ENCODE results near the gene INSR. TPM values are rescaled to one million over a fixed set of nuclear protein-coding genes. Genes with fewer than 3 reads are reported as not detected.
"Not testable (repeated sequence)": the region's sequence is repeated elsewhere in the genome, so short reads cannot be mapped to it uniquely, and the experiment has no call there.

INSR gene
- total RNA-seq, 3 donors from 2014 or later (not counting 1 experiment from before 2014, with no cell fraction given): 0.50 to 4.9 (median 2.0) TPM

DNA sequence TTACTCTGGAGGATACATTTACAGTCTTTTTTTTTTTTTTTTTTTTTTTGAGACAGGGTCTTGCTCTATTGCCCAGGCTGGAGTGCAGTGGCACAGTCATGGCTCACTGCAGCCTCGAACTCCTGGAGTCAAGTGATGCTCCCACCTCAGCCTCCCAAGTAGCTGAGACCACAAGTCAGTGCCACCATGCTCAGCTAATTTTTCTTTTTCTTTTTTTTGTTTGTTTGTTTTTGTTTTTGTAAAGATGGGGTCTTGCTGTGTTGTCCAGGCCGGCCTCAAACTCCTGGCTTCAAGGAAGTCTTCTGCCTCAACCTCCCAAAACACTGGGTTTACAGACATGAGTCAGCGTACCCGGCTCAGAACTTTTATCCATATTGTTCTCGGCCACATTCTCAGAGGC lies 64.5 kb downstream of the INSR start:
- no peaks in the 10 kb centered on the region for H3K36me3 ChIP-seq (ENCODE audit: control insufficient read depth, insufficient read depth, low read length)
- peaks cover 0 to 4% of the 10 kb centered on the region in 2 donors for H3K9me3 Mint-ChIP-seq
- H3K4me3 ChIP-seq (ENCODE audit: low read length): no peak overlapping the region
- no peaks in the 10 kb centered on the region for H3K4me1 ChIP-seq (ENCODE audit: control insufficient read depth, insufficient read depth, low read length)
- H3K36me3 Mint-ChIP-seq: no peaks in the 10 kb centered on the region
- peaks cover 0 to 4% of the 10 kb centered on the region in 2 donors for H3K4me1 Mint-ChIP-seq
- no peak overlapping the region for H3K27ac ChIP-seq (ENCODE audit: low read length)
- no peaks in the 10 kb centered on the region for H3K9me3 ChIP-seq (ENCODE audit: control insufficient read depth, insufficient read depth, low read length)
- DNase-seq (no peak), ATAC-seq (no peak)
- TF ChIP-seq, protein P1, sequence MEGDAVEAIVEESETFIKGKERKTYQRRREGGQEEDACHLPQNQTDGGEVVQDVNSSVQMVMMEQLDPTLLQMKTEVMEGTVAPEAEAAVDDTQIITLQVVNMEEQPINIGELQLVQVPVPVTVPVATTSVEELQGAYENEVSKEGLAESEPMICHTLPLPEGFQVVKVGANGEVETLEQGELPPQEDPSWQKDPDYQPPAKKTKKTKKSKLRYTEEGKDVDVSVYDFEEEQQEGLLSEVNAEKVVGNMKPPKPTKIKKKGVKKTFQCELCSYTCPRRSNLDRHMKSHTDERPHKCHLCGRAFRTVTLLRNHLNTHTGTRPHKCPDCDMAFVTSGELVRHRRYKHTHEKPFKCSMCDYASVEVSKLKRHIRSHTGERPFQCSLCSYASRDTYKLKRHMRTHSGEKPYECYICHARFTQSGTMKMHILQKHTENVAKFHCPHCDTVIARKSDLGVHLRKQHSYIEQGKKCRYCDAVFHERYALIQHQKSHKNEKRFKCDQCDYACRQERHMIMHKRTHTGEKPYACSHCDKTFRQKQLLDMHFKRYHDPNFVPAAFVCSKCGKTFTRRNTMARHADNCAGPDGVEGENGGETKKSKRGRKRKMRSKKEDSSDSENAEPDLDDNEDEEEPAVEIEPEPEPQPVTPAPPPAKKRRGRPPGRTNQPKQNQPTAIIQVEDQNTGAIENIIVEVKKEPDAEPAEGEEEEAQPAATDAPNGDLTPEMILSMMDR (IDR thresholded peaks at IDR 0.05): no peak
- no peaks in the 10 kb centered on the region for H3K27me3 ChIP-seq (ENCODE audit: control insufficient read depth, insufficient read depth, low read length)
- no peaks in the 10 kb centered on the region for H3K27me3 Mint-ChIP-seq (ENCODE audit: low read depth in 2 of 2)
- H3K4me3 Mint-ChIP-seq: no peak overlapping the region
- no peak overlapping the region for H3K27ac Mint-ChIP-seq
- 93% methylated on average over 5 of the region's 5 CpGs for WGBS (ENCODE audit: insufficient coverage)
- intact Hi-C loops (cut with micrococcal nuclease): no loop called here

DNA sequence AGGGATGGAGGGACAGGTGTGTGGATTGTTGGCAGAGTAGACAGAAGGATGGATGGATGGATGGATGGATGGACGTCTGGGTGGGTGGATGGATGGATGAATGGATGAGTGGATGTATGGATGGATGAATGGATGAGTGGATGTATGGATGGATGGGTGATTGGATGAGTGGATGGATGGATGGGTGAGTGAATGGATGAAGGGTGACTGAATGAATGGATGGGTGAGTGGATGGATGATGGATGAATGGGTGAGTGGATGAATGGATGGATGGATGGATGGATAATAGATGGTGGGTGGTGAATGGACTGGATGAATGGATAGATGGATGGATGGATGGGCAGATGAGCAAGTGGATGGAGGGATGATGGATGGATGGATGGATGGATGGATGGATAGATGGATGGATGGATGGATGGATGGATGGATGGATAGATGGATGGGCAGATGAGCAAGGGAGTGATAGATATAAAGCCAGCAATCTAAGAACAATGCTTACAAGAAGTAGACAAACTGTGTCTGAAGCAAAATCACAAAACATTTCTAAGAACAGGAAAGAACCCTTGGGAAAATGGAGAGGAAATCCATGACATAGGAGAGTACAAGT lies 65.2 kb downstream of the INSR start:
- Mint-ChIP-seq H3K4me1 (peaks cover 0 to 4% of the 10 kb centered on the region in 2 donors), H3K27ac (no peak overlapping the region), H3K4me3 (no peak overlapping the region), H3K27me3 (ENCODE audit: low read depth in 2 of 2) (no peaks in the 10 kb centered on the region), H3K9me3 (peaks cover 0 to 4% of the 10 kb centered on the region in 2 donors), H3K36me3 (no peaks in the 10 kb centered on the region)
- Histone ChIP-seq H3K27ac (ENCODE audit: low read length) (no peak overlapping the region), H3K27me3 (ENCODE audit: control insufficient read depth, insufficient read depth, low read length) (no peaks in the 10 kb centered on the region), H3K9me3 (ENCODE audit: control insufficient read depth, insufficient read depth, low read length) (no peaks in the 10 kb centered on the region), H3K4me1 (ENCODE audit: control insufficient read depth, insufficient read depth, low read length) (no peaks in the 10 kb centered on the region), H3K4me3 (ENCODE audit: low read length) (no peak overlapping the region), H3K36me3 (ENCODE audit: control insufficient read depth, insufficient read depth, low read length) (no peaks in the 10 kb centered on the region)
- 63% methylated on average over 1 of the region's 1 CpG for WGBS (ENCODE audit: insufficient coverage)
- intact Hi-C loops (cut with micrococcal nuclease): no loop called here
- TF ChIP-seq, protein P1 (IDR thresholded peaks at IDR 0.05): no peak
- ATAC-seq (no peak), DNase-seq (no peak)

GRCh38 chr19:7227735-7228134 lies 66.5 kb downstream of the INSR start:
- Mint-ChIP-seq H3K27me3 (ENCODE audit: low read depth in 2 of 2) (no peaks in the 10 kb centered on the region), H3K9me3 (peaks cover 0 to 4% of the 10 kb centered on the region in 2 donors), H3K36me3 (no peaks in the 10 kb centered on the region), H3K4me1 (peaks cover 0 to 4% of the 10 kb centered on the region in 2 donors), H3K4me3 (no peak overlapping the region), H3K27ac (no peak overlapping the region)
- H3K36me3 ChIP-seq (ENCODE audit: control insufficient read depth, insufficient read depth, low read length): no peaks in the 10 kb centered on the region
- no peaks in the 10 kb centered on the region for H3K9me3 ChIP-seq (ENCODE audit: control insufficient read depth, insufficient read depth, low read length)
- no peaks in the 10 kb centered on the region for H3K4me1 ChIP-seq (ENCODE audit: control insufficient read depth, insufficient read depth, low read length)
- WGBS (ENCODE audit: insufficient coverage): 86% methylated on average over 4 of the region's 6 CpGs
- DNase-seq: no peak
- TF ChIP-seq, protein P1 (IDR thresholded peaks at IDR 0.05): no peak
- no peak for ATAC-seq
- no peak overlapping the region for H3K27ac ChIP-seq (ENCODE audit: low read length)
- H3K27me3 ChIP-seq (ENCODE audit: control insufficient read depth, insufficient read depth, low read length): no peaks in the 10 kb centered on the region
- H3K4me3 ChIP-seq (ENCODE audit: low read length): no peak overlapping the region
- intact Hi-C loops (cut with micrococcal nuclease): no loop called here

GRCh38 chr19:7227149-7227548 lies 67.1 kb downstream of the INSR start:
- H3K4me3 ChIP-seq (ENCODE audit: low read length); H3K4me3 Mint-ChIP-seq; H3K27me3 Mint-ChIP-seq (ENCODE audit: low read depth in 2 of 2); DNase-seq; intact Hi-C loops (cut with micrococcal nuclease); H3K4me1 ChIP-seq (ENCODE audit: control insufficient read depth, insufficient read depth, low read length); H3K9me3 ChIP-seq (ENCODE audit: control insufficient read depth, insufficient read depth, low read length); ATAC-seq; H3K36me3 Mint-ChIP-seq; H3K36me3 ChIP-seq (ENCODE audit: control insufficient read depth, insufficient read depth, low read length); H3K27ac ChIP-seq (ENCODE audit: low read length); H3K27ac Mint-ChIP-seq; H3K27me3 ChIP-seq (ENCODE audit: control insufficient read depth, insufficient read depth, low read length); H3K9me3 Mint-ChIP-seq; H3K4me1 Mint-ChIP-seq: not testable (repeated sequence)
- WGBS (ENCODE audit: insufficient coverage): 94% methylated on average over 5 of the region's 5 CpGs

Measured in natural killer cell (primary cell).